ENCODE measurements around the gene FGD5.

Gene FGD5

GRCh38 chr3:14793858-14794234 is 24.9 kb upstream of the FGD5 start:
- Histone ChIP-seq H3K9me3 (no peaks in the 10 kb centered on the region), H3K4me3 (no peak overlapping the region), H3K4me1 (no peaks in the 10 kb centered on the region), H3K36me3 (replicated peaks) (no peaks in the 10 kb centered on the region), H3K27me3 (ENCODE audit: low read depth) (peaks cover 3% of the 10 kb centered on the region)
- in situ Hi-C loops (cut with MboI; ENCODE audit: low sequenced_read_pairs): no loop called here
- DNase-seq (ENCODE audit: low spot score in 2 of 2): no peak

GRCh38 chr3:14794435-14794834 is 24.3 kb upstream of the FGD5 start:
- no peaks in the 10 kb centered on the region for H3K36me3 ChIP-seq (replicated peaks)
- peaks cover 4% of the 10 kb centered on the region for H3K27me3 ChIP-seq (ENCODE audit: low read depth)
- no peak for DNase-seq (ENCODE audit: low spot score in 2 of 2)
- no peaks in the 10 kb centered on the region for H3K4me1 ChIP-seq
- H3K9me3 ChIP-seq: no peaks in the 10 kb centered on the region
- in situ Hi-C loops (cut with MboI; ENCODE audit: low sequenced_read_pairs): no loop called here
- no peak overlapping the region for H3K4me3 ChIP-seq

- no peaks in the 10 kb centered on the region for H3K9me3 ChIP-seq
- no peak for DNase-seq (ENCODE audit: low spot score in 2 of 2)
- no peaks in the 10 kb centered on the region for H3K36me3 ChIP-seq (replicated peaks)
- H3K4me1 ChIP-seq: no peaks in the 10 kb centered on the region
- in situ Hi-C loops (cut with MboI; ENCODE audit: low sequenced_read_pairs): no loop called here
- peaks cover 4% of the 10 kb centered on the region; the same call in 1 of the 2 replicates for H3K27me3 ChIP-seq (ENCODE audit: low read depth)
- H3K4me3 ChIP-seq: no peak overlapping the region
These were observed 22.8 kb upstream of the FGD5 start for GRCh38 chr3:14795996-14796395.

- in situ Hi-C loops (cut with MboI; ENCODE audit: low sequenced_read_pairs): no loop called here
These were observed 22.2 kb upstream of the FGD5 start for GRCh38 chr3:14796403-14797077.

GRCh38 chr3:14797731-14798130 is 21.0 kb upstream of the FGD5 start:
- H3K36me3 ChIP-seq (replicated peaks): no peaks in the 10 kb centered on the region
- no peak overlapping the region for H3K4me3 ChIP-seq
- no peak for DNase-seq (ENCODE audit: low spot score in 2 of 2)
- H3K27me3 ChIP-seq (ENCODE audit: low read depth): peaks cover 12% of the 10 kb centered on the region
- no peaks in the 10 kb centered on the region for H3K4me1 ChIP-seq
- in situ Hi-C loops (cut with MboI; ENCODE audit: low sequenced_read_pairs): no loop called here
- no peaks in the 10 kb centered on the region for H3K9me3 ChIP-seq

More at GRCh38 chr3:14796403-14797077, 22.2 kb upstream of the FGD5 start:
- Histone ChIP-seq H3K4me3 (no peak overlapping the region), H3K9me3 (no peaks in the 10 kb centered on the region), H3K27me3 (ENCODE audit: low read depth) (peaks cover 2% of the 10 kb centered on the region; the same call in 1 of the 2 replicates), H3K36me3 (replicated peaks) (no peaks in the 10 kb centered on the region), H3K4me1 (no peaks in the 10 kb centered on the region)
- DNase-seq (ENCODE audit: low spot score in 2 of 2): no peak

GRCh38 chr3:14798231-14798630 is 20.5 kb upstream of the FGD5 start:
- Histone ChIP-seq H3K4me3 (no peak overlapping the region), H3K36me3 (replicated peaks) (no peaks in the 10 kb centered on the region), H3K27me3 (ENCODE audit: low read depth) (peaks cover 17% of the 10 kb centered on the region), H3K9me3 (no peaks in the 10 kb centered on the region), H3K4me1 (no peaks in the 10 kb centered on the region)
- in situ Hi-C loops (cut with MboI; ENCODE audit: low sequenced_read_pairs): no loop called here
- DNase-seq (ENCODE audit: low spot score in 2 of 2): no peak

- no peak for DNase-seq (ENCODE audit: low spot score in 2 of 2)
- Histone ChIP-seq H3K9me3 (no peaks in the 10 kb centered on the region), H3K36me3 (replicated peaks) (no peaks in the 10 kb centered on the region), H3K27me3 (ENCODE audit: low read depth) (peaks cover 17% of the 10 kb centered on the region), H3K4me3 (no peak overlapping the region), H3K4me1 (no peaks in the 10 kb centered on the region)
- in situ Hi-C loops (cut with MboI; ENCODE audit: low sequenced_read_pairs): no loop called here
These were observed 19.6 kb upstream of the FGD5 start for GRCh38 chr3:14799146-14799545.

- Histone ChIP-seq H3K4me1 (no peaks in the 10 kb centered on the region), H3K27me3 (ENCODE audit: low read depth) (peaks cover 17% of the 10 kb centered on the region), H3K36me3 (replicated peaks) (no peaks in the 10 kb centered on the region), H3K4me3 (no peak overlapping the region), H3K9me3 (no peaks in the 10 kb centered on the region)
- in situ Hi-C loops (cut with MboI; ENCODE audit: low sequenced_read_pairs): no loop called here
- DNase-seq (ENCODE audit: low spot score in 2 of 2): no peak
These were observed 17.7 kb upstream of the FGD5 start for GRCh38 chr3:14801031-14801430.

GRCh38 chr3:14801668-14802380 is 16.9 kb upstream of the FGD5 start:
- Histone ChIP-seq H3K4me3 (no peak overlapping the region), H3K4me1 (no peaks in the 10 kb centered on the region), H3K36me3 (replicated peaks) (no peaks in the 10 kb centered on the region), H3K27me3 (ENCODE audit: low read depth) (peaks cover 22% of the 10 kb centered on the region), H3K9me3 (no peaks in the 10 kb centered on the region)
- in situ Hi-C loops (cut with MboI; ENCODE audit: low sequenced_read_pairs): no loop called here
- no peak for DNase-seq (ENCODE audit: low spot score in 2 of 2)

GRCh38 chr3:14802381-14802731 is 16.4 kb upstream of the FGD5 start:
- in situ Hi-C loops (cut with MboI; ENCODE audit: low sequenced_read_pairs): no loop called here
- Histone ChIP-seq H3K4me3 (no peak overlapping the region), H3K27me3 (ENCODE audit: low read depth) (peaks cover 23% of the 10 kb centered on the region), H3K4me1 (no peaks in the 10 kb centered on the region), H3K9me3 (no peaks in the 10 kb centered on the region), H3K36me3 (replicated peaks) (no peaks in the 10 kb centered on the region)
- no peak for DNase-seq (ENCODE audit: low spot score in 2 of 2)

- Histone ChIP-seq H3K27me3 (ENCODE audit: low read depth) (peaks cover 23% of the 10 kb centered on the region), H3K4me1 (no peaks in the 10 kb centered on the region), H3K4me3 (no peak overlapping the region), H3K9me3 (no peaks in the 10 kb centered on the region), H3K36me3 (replicated peaks) (no peaks in the 10 kb centered on the region)
- in situ Hi-C loops (cut with MboI; ENCODE audit: low sequenced_read_pairs): no loop called here
- DNase-seq (ENCODE audit: low spot score in 2 of 2): no peak
These were observed 15.4 kb upstream of the FGD5 start for GRCh38 chr3:14803101-14803980.

- Histone ChIP-seq H3K36me3 (replicated peaks) (no peaks in the 10 kb centered on the region), H3K27me3 (ENCODE audit: low read depth) (peaks cover 23% of the 10 kb centered on the region), H3K4me1 (no peaks in the 10 kb centered on the region), H3K9me3 (no peaks in the 10 kb centered on the region), H3K4me3 (no peak overlapping the region)
- in situ Hi-C loops (cut with MboI; ENCODE audit: low sequenced_read_pairs): no loop called here
- no peak for DNase-seq (ENCODE audit: low spot score in 2 of 2)
These were observed 14.6 kb upstream of the FGD5 start for GRCh38 chr3:14803981-14804834.

All from HAP-1 (cell line).